Heart left ventricle (tissue), 16 donors: ENCODE measurements around the gene AFF1. TPM values are rescaled to one million over a fixed set of nuclear protein-coding genes. Genes with fewer than 3 reads are reported as not detected.

ENCODE experiments used
- ATAC-seq, 4 donors: fragments of 200-7000 bp; cut with Tn5 transposase; one replicate each; pipeline ENCODE4 v1.9.1; 2020 to 2022; ENCODE audit warnings: moderate library complexity in 4 of 4, mild to moderate bottlenecking in 3 of 4, moderate number of reproducible peaks in 1 of 4
- DNase-seq, 5 donors: peaks; one replicate each; pipeline ENCODE4 v3.0.0-alpha.2; 2020
- H3K27ac ChIP-seq, 12 donors: fragments of 200-600 bp; sonication (generic) in 4 of 12; one replicate each; pipeline versions ENCODE4 v1.5.0 to v1.8.0; 2016 to 2022; ENCODE audit warnings: mild to moderate bottlenecking in 2 of 12
- H3K27me3 ChIP-seq, 9 donors: fragments of 200-600 bp; sonication (generic) in 2 of 9; one replicate each; pipeline versions ENCODE4 v1.5.1 to v1.8.0; 2016 to 2022; ENCODE audit warnings: mild to moderate bottlenecking in 3 of 9
- H3K36me3 ChIP-seq, 9 donors: fragments of 200-600 bp; sonication (generic) in 2 of 9; one replicate each; pipeline versions ENCODE4 v1.5.0 to v1.8.0; 2018 to 2022; ENCODE audit warnings: mild to moderate bottlenecking in 2 of 9
- H3K4me1 ChIP-seq, 12 donors: fragments of 200-600 bp; sonication (generic) in 4 of 12; one replicate each; pipeline versions ENCODE4 v1.5.0 to v1.8.0; 2016 to 2022; ENCODE audit warnings: mild to moderate bottlenecking in 3 of 12
- H3K4me3 ChIP-seq, 12 donors: fragments of 200-600 bp; sonication (generic) in 4 of 12; one replicate each; pipeline versions ENCODE4 v1.5.0 to v1.8.0; 2017 to 2022; ENCODE audit warnings: mild to moderate bottlenecking in 9 of 12, moderate library complexity in 4 of 12
- H3K9me3 ChIP-seq, 12 donors: fragments of 200-600 bp; sonication (generic) in 4 of 12; one replicate each; pipeline versions ENCODE4 v1.5.0 to v1.8.0; 2016 to 2022; ENCODE audit warnings: mild to moderate bottlenecking in 1 of 12
- POLR2A ChIP-seq, 2 donors: fragments of 450-650 bp; IDR thresholded peaks; one replicate each; pipeline ENCODE4 v1.6.1; 2017; ENCODE audit warnings: antibody characterized with exemption in 2 of 2, mild to moderate bottlenecking in 2 of 2, moderate library complexity in 2 of 2
- WGBS, 4 donors: extraction: QIAGEN DNeasy Blood & Tissue Kit in 2 of 4; methylation state at CpG; one replicate each; pipeline versions ENCODE4 v1.1.5 to v1.1.7; 2013 to 2018; 5-methylcytosine and 5-hydroxymethylcytosine counted together
- intact Hi-C, 10 donors: fragments of 100-400 bp; cut with DNase I; formaldehyde crosslinking; loops; one replicate each; pipeline versions ENCODE4 v1.11.1 to v1.14.2; 2022
- polyA plus RNA-seq, 2 donors: library from polyadenylated mRNA; stranded (reverse); fragments of 200-250 nt; gene quantifications; one replicate each; pipeline ENCODE4 v1.2.3, GENCODE V29; 2013
- total RNA-seq, 9 donors: library from RNA; depleted of rRNA in 2 of 9; stranded (reverse); fragments of >200 nt in 2 of 9; fragmentation: NEBNext Ultra II Directional in 3 of 9; extraction: Animal tissue kit (Norgen Biotek cat#: 25700) in 3 of 9; gene quantifications; one replicate each; pipeline versions ENCODE4 v1.1.0 to v1.2.4, GENCODE V29; 2016 to 2023
- TF ChIP-seq, protein P1 (sequence below), 12 donors: fragments of 200-600 bp; sonication (generic) in 4 of 12; IDR thresholded peaks; one replicate each; pipeline versions ENCODE4 v1.5.0 to v1.8.0; 2018 to 2022; ENCODE audit warnings: antibody characterized with exemption in 12 of 12, mild to moderate bottlenecking in 5 of 12
- donor health status: ischemic (EF 13 %, LVEDD 7.1; RV severe dilation, severe dysfunction).
- donor health status: healthy with polysubstance abuse.
- donor health status: DM: no; HTN: yes; CAD: no.
- donor health status: DM: no; HTN: no; CAD: no.
- donor health status: ischemic (EF 25% LVEDD 6.9; RV normal size, moderate dysfunction).
- donor health status: ischemic (EF 25% LVEDD 5.7; RV mildly dilated, moderate dysfunction).
- donor health status: healthy.
- donor health status: DM: yes; HTN: yes; CAD: no.
- donor health status: ischemic (EF 35%, LVEDD 5.7; RV mildly dilated, moderate dysfunction).
- donor health status: nonischemic (EF 11% LVEDD 7.7; RV severe dilation, severe dysfunction).
- donor health status: DM: yes; HTN: yes; CAD: no.
- donor health status: PGD.
- donor health status: ischemic (EF 29% LVEDD 5.4; RV normal size, mild dysfunction).
- donor health status: nonischemic (EF 23%, LVEDD 6.1; RV moderate dilation, normal function).

The AFF1 gene
- total and polyA plus RNA-seq, 11 donors, result 51.8 to 96.5 (median 72.8) TPM

DNA sequence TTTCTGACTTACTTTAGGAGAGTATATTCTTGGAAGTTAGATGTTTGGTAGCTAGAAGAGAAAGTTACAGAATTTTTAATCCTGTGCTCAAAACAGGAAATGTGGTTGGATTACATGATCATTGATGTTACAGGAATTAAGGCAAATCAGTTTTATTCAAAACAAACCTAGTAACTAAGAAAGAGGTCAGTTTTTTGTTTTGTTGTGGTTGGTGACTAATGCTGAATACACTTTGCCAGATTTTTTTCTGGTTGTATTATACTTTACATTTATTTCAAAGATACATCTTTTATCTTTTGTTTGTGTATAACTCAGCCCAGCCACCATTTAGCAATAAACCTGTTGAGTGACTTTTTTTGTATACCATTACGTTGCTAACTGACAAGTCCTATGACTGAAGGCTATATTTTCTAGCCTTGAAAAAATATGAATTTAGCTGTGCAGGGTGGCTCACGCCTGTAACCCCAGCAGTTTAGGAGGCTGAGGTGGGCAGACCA is 168.9 kb downstream of the AFF1 start:
- no peaks in the 10 kb centered on the region for H3K27me3 ChIP-seq

DNA sequence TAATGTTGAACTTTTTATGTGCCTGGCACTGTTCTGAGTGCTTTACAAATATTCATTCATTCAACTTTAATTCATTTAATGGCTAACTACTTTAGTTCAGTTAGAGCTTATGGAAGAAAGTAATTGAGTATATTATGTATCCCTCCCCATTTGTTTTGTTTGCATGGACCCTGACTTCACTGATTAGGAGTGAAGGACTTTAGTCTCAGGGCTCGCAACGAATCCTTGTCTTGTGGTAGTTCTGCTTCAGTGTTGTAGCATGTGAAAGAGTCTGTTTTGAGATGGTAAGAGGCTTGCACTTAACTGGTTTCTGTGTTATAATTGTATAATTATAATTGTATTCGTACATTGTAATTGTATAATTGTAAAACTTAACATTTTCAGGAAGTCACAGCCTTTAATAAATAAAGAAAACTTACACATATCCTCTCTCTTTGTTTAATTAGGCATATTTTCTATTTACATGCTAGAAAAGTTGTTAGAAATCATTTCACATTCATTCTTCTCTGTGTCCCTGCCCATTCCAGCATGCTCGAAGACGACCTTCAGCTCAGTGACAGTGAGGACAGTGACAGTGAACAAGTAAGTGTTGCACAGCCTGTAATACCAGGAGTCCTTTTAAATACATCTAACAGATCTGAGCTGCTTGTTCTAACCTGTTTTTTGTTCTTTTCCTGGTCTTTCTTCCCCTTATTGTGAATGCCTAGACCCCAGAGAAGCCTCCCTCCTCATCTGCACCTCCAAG is 170.5 kb downstream of the AFF1 start:
- DNase-seq (no peak), ATAC-seq (peak in 2 of 4 donors; percentile 41 to 44)
- no peaks in the 10 kb centered on the region for H3K9me3 ChIP-seq
- peak overlapping the region in 3 of 12 donors; percentile 16 to 41 (median 32) for H3K27ac ChIP-seq
- intact Hi-C loops, result no loop called here
- H3K4me3 ChIP-seq, result no peak overlapping the region
- no peaks in the 10 kb centered on the region for H3K27me3 ChIP-seq
- no peak for TF ChIP-seq POLR2A (IDR thresholded peaks at IDR 0.05)
- TF ChIP-seq, protein P1, sequence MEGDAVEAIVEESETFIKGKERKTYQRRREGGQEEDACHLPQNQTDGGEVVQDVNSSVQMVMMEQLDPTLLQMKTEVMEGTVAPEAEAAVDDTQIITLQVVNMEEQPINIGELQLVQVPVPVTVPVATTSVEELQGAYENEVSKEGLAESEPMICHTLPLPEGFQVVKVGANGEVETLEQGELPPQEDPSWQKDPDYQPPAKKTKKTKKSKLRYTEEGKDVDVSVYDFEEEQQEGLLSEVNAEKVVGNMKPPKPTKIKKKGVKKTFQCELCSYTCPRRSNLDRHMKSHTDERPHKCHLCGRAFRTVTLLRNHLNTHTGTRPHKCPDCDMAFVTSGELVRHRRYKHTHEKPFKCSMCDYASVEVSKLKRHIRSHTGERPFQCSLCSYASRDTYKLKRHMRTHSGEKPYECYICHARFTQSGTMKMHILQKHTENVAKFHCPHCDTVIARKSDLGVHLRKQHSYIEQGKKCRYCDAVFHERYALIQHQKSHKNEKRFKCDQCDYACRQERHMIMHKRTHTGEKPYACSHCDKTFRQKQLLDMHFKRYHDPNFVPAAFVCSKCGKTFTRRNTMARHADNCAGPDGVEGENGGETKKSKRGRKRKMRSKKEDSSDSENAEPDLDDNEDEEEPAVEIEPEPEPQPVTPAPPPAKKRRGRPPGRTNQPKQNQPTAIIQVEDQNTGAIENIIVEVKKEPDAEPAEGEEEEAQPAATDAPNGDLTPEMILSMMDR (IDR thresholded peaks at IDR 0.05), result no peak
- H3K4me1 ChIP-seq, result peaks cover 0 to 56% (median 50%) of the 10 kb centered on the region in 12 donors
- peaks cover 0 to 56% (median 34%) of the 10 kb centered on the region in 9 donors for H3K36me3 ChIP-seq
- WGBS, 4 donors, result 68 to 74% (median 71%) methylated on average over 5 of the region's 5 CpGs

More for the DNA sequence above, 168.9 kb downstream of the AFF1 start:
- Histone ChIP-seq H3K4me1 (peaks cover 0 to 57% (median 39%) of the 10 kb centered on the region in 12 donors), H3K36me3 (peaks cover 0 to 53% (median 31%) of the 10 kb centered on the region in 9 donors), H3K9me3 (no peaks in the 10 kb centered on the region), H3K4me3 (no peak overlapping the region), H3K27ac (peak overlapping the region in 11 of 12 donors; percentile 35 to 82 (median 53))
- ATAC-seq (peak in 1 of 4 donors; percentile 20), DNase-seq (no peak)
- WGBS, 4 donors, result 68 to 85% (median 77%) methylated on average over 2 of the region's 2 CpGs
- intact Hi-C loops, result no loop called here
- TF ChIP-seq, protein P1 (IDR thresholded peaks at IDR 0.05), result no peak
- TF ChIP-seq POLR2A (IDR thresholded peaks at IDR 0.05), result no peak

- ATAC-seq (peak; percentile 66 to 94 (median 88)), DNase-seq (peak; percentile 41 to 59 (median 45))
- intact Hi-C loops, result no loop called here
- H3K4me3 ChIP-seq, result no peak overlapping the region
- H3K27me3 ChIP-seq, result no peaks in the 10 kb centered on the region
- WGBS, 4 donors, result 19 to 58% (median 34%) methylated on average over 4 to 5 of the region's 5 CpGs
- no peaks in the 10 kb centered on the region for H3K9me3 ChIP-seq
- peaks cover 0 to 52% (median 43%) of the 10 kb centered on the region in 12 donors for H3K4me1 ChIP-seq
- no peak for TF ChIP-seq POLR2A (IDR thresholded peaks at IDR 0.05)
- TF ChIP-seq, protein P1 (IDR thresholded peaks at IDR 0.05), result no peak
- peaks cover 0 to 62% (median 51%) of the 10 kb centered on the region in 9 donors for H3K36me3 ChIP-seq
- peak overlapping the region; percentile 34 to 80 (median 68) for H3K27ac ChIP-seq
Observed at GRCh38 chr4:87108142-87108546, 173.3 kb downstream of the AFF1 start.

- no peak for DNase-seq
- Histone ChIP-seq H3K9me3 (no peaks in the 10 kb centered on the region), H3K27ac (peak overlapping the region in 9 of 12 donors; percentile 34 to 80 (median 67)), H3K4me1 (peaks cover 0 to 42% (median 34%) of the 10 kb centered on the region in 12 donors), H3K36me3 (peaks cover 0 to 70% (median 59%) of the 10 kb centered on the region in 9 donors), H3K4me3 (no peak overlapping the region), H3K27me3 (no peaks in the 10 kb centered on the region)
- WGBS, 4 donors, result 66 to 82% (median 78%) methylated on average over 3 of the region's 3 CpGs
- intact Hi-C loops, result no loop called here
- ATAC-seq, result no peak
- TF ChIP-seq POLR2A (IDR thresholded peaks at IDR 0.05), result no peak
- TF ChIP-seq, protein P1 (IDR thresholded peaks at IDR 0.05), result no peak
Observed at GRCh38 chr4:87109121-87109520, 174.3 kb downstream of the AFF1 start.
